22Rv1 (cell line): ENCODE results near the gene ZNF275.

Experiments
- H3K27ac ChIP-seq: fragments of 450-650 bp; 2 replicates; pipeline ENCODE4 v1.5.1; 2017
- CTCF ChIP-seq: fragments of 450-650 bp; IDR thresholded peaks from 2 replicates; pipeline ENCODE4 v1.5.1; 2017; ENCODE audit warnings: mild to moderate bottlenecking
- ZFX ChIP-seq: fragments of 450-650 bp; IDR thresholded peaks from 2 replicates; pipeline ENCODE4 v1.6.1; 2017; ENCODE audit warnings: antibody characterized with exemption, borderline replicate concordance

Gene ZNF275

GRCh38 chrX:153366119-153366518 is 32.2 kb downstream of the ZNF275 start:
- TF ChIP-seq CTCF (no peak), ZFX (no peak)

GRCh38 chrX:153366878-153367538 is 33.1 kb downstream of the ZNF275 start:
- H3K27ac ChIP-seq, result no peak overlapping the region
- TF ChIP-seq ZFX, result no peak
- no peak for TF ChIP-seq CTCF

More at GRCh38 chrX:153366119-153366518, 32.2 kb downstream of the ZNF275 start:
- H3K27ac ChIP-seq, result no peak overlapping the region

DNA sequence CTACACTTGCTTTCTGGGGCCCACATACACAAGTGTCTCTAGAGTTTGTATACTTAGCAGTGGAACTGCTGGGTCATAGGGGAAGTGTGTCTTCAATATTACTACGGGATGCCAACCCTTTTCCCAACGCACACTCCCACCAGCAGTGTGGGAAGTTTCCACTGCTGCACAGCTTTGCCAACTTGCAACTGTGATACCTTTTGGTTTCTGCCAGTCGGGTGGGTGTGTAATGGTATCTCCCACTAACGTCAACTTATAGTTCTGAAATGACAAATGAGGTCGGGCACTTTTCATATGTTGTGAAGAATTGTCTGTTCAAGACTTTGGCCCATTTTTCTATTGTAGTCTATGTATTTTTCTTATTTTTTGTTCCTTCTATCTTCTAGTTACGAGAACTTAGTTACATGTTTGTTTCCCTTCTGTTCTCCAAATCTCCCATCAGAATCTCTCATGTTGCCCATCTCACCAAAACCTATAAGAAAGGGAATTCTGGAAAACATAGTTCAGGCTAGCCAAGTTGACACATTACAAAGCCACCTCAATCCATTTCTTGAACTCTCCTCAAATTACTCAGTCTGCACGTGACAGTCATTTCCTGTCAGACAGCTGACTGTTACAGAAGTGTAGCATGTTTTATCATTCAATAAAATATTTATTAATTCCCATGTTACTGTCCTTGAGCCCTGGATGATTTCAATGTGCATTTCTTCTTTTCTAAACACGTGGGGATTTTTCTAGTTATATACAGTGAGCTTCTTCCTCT is 36.5 kb downstream of the ZNF275 start:
- TF ChIP-seq CTCF, result no peak
- TF ChIP-seq ZFX, result no peak
- H3K27ac ChIP-seq, result no peak overlapping the region

GRCh38 chrX:153371256-153371655 is 37.3 kb downstream of the ZNF275 start:
- TF ChIP-seq CTCF, result no peak
- TF ChIP-seq ZFX, result no peak
- H3K27ac ChIP-seq, result no peak overlapping the region

GRCh38 chrX:153372949-153373348 is 39.0 kb downstream of the ZNF275 start:
- no peak for TF ChIP-seq ZFX
- TF ChIP-seq CTCF, result no peak
- no peak overlapping the region for H3K27ac ChIP-seq

DNA sequence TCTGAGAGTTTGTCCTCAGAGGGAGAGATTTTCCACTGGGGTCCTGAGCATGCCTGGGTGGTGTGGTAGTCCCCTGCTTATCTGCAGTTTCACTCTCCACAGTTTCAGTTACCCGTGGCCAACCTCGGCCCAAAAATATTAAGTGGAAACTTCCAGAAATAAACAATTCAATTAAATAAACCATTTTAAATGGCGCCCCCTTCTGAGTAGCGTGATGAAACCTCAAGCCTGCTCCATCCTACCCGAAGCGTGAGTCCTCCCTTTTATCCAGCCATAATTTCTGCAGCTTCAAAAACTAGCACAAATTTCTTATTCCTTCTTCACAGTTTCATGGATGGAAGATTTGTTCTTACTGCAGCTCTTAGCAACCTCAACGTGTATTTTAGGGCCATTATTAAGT is 40.5 kb downstream of the ZNF275 start:
- TF ChIP-seq CTCF, result no peak
- TF ChIP-seq ZFX, result no peak
- H3K27ac ChIP-seq, result no peak overlapping the region

- no peak overlapping the region for H3K27ac ChIP-seq
- no peak for TF ChIP-seq CTCF
- TF ChIP-seq ZFX, result no peak
These were observed 41.6 kb downstream of the ZNF275 start for GRCh38 chrX:153375571-153375970.
